Measurements from ENCODE around the gene CCL26. TPM values are rescaled to one million over a fixed set of nuclear protein-coding genes. Genes with fewer than 3 reads are reported as not detected.

The CCL26 gene
- polyA plus RNA-seq, 2 of the 4 experiments (the other 2 are of a cell fraction), result 2.5 to 11.6 TPM

DNA sequence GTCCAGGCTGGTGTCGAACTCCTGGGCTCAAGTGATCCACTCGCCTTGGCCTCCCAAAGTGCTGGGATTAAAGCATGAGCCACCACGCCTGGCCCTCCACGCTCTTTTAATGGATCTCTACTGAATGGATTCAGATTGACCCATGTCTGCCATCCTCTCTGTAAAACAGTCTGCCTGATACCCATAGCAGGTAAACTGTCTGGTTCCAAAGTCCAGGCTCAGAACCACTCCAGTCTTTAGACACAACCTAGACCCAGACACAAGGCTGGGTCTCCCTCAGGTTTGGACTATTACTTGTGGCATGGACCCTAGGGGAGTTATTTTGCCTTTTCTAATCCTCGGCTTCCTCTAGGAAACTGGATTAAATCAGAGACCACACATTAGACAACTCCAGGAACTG lies 52.4 kb downstream of the CCL26 start:
- no peak overlapping the region for H3K27ac ChIP-seq
- FAIRE-seq, result no peak
- no peak for TF ChIP-seq TFCP2L1 (CRISPR knock-in tag; IDR thresholded peaks at IDR 0.05)
- TF ChIP-seq NR3C1 (IDR thresholded peaks at IDR 0.05), result no peak
- no peak for TF ChIP-seq HOXB5 (CRISPR knock-in tag; IDR thresholded peaks at IDR 0.05)
- TF ChIP-seq FOSL2 (IDR thresholded peaks at IDR 0.05), result no peak
- TF ChIP-seq FOSL2 (CRISPR knock-in tag; IDR thresholded peaks at IDR 0.05), result no peak
- TF ChIP-seq, protein P1, sequence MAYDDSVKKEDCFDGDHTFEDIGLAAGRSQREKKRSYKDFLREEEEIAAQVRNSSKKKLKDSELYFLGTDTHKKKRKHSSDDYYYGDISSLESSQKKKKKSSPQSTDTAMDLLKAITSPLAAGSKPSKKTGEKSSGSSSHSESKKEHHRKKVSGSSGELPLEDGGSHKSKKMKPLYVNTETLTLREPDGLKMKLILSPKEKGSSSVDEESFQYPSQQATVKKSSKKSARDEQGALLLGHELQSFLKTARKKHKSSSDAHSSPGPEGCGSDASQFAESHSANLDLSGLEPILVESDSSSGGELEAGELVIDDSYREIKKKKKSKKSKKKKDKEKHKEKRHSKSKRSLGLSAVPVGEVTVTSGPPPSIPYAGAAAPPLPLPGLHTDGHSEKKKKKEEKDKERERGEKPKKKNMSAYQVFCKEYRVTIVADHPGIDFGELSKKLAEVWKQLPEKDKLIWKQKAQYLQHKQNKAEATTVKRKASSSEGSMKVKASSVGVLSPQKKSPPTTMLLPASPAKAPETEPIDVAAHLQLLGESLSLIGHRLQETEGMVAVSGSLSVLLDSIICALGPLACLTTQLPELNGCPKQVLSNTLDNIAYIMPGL (CRISPR knock-in tag; IDR thresholded peaks at IDR 0.05; ENCODE audit: borderline replicate concordance), result no peak
- TF ChIP-seq, protein P2, sequence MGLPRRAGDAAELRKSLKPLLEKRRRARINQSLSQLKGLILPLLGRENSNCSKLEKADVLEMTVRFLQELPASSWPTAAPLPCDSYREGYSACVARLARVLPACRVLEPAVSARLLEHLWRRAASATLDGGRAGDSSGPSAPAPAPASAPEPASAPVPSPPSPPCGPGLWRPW (IDR thresholded peaks at IDR 0.05), result no peak
- no peak for TF ChIP-seq CBX2 (IDR thresholded peaks at IDR 0.05; ENCODE audit: borderline replicate concordance, low read depth)
- TF ChIP-seq, protein P3, sequence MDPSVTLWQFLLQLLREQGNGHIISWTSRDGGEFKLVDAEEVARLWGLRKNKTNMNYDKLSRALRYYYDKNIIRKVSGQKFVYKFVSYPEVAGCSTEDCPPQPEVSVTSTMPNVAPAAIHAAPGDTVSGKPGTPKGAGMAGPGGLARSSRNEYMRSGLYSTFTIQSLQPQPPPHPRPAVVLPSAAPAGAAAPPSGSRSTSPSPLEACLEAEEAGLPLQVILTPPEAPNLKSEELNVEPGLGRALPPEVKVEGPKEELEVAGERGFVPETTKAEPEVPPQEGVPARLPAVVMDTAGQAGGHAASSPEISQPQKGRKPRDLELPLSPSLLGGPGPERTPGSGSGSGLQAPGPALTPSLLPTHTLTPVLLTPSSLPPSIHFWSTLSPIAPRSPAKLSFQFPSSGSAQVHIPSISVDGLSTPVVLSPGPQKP (IDR thresholded peaks at IDR 0.05; ENCODE audit: low read depth, low read length), result no peak
- H3K9me3 ChIP-seq, result no peaks in the 10 kb centered on the region
- no peak for DNase-seq (ENCODE audit: low read depth in 1 of 2, low spot score in 1 of 2)
- POLR2A ChIA-PET, result no interaction called here
- 97% methylated on average over 5 of the region's 5 CpGs for WGBS (ENCODE audit: missing lambda C conversion rate)
- no peak overlapping the region for H3K4me2 ChIP-seq
- peaks cover 17% of the 10 kb centered on the region for H3K4me1 ChIP-seq
- H3K4me3 ChIP-seq, result no peak overlapping the region
- CTCF ChIA-PET, result interaction anchor here (1.0 kb wide), 1 partner anchor 15 kb away, joined by 6 read pairs; no protein-coding TSS in a partner anchor
- no peak for ATAC-seq

Other genes starting within 250 kb of the CCL26 start
- gene HIP1, start 33.3 kb downstream of the CCL26 start, polyA plus RNA-seq (2011; rRNA removed), result 33.4 and 39.0 TPM in 2 replicates
- 17.3 to 19.6 TPM (median 19.0 TPM) in 3 replicates for gene HIP1, start 33.3 kb downstream of the CCL26 start, polyA plus RNA-seq (2017; fragmentation: RNase III; extraction: RNeasy Plus Mini Kit Qiagen cat#74134 plus additional on column Dnase treatment)
- gene CCL24, start 41.6 kb upstream of the CCL26 start, polyA plus RNA-seq (2011; rRNA removed), result 0.14 and 0.32 TPM in 2 replicates
- not detected in 3 replicates for gene CCL24, start 41.6 kb upstream of the CCL26 start, polyA plus RNA-seq (2017; fragmentation: RNase III; extraction: RNeasy Plus Mini Kit Qiagen cat#74134 plus additional on column Dnase treatment)
- 61.3 and 65.2 TPM in 2 replicates for gene RHBDD2, start 106.8 kb upstream of the CCL26 start, polyA plus RNA-seq (2011; rRNA removed)
- gene RHBDD2, start 106.8 kb upstream of the CCL26 start, polyA plus RNA-seq (2017; fragmentation: RNase III; extraction: RNeasy Plus Mini Kit Qiagen cat#74134 plus additional on column Dnase treatment), result 50.3 to 62.0 TPM (median 59.8 TPM) in 3 replicates
- gene POR, start 142.9 kb upstream of the CCL26 start, polyA plus RNA-seq (2011; rRNA removed), result 69.6 and 71.1 TPM in 2 replicates
- 81.3 to 109 TPM (median 103 TPM) in 3 replicates for gene POR, start 142.9 kb upstream of the CCL26 start, polyA plus RNA-seq (2017; fragmentation: RNase III; extraction: RNeasy Plus Mini Kit Qiagen cat#74134 plus additional on column Dnase treatment)
- gene TMEM120A, start 222.4 kb upstream of the CCL26 start, polyA plus RNA-seq (2011; rRNA removed), result 53.8 and 77.6 TPM in 2 replicates
- gene TMEM120A, start 222.4 kb upstream of the CCL26 start, polyA plus RNA-seq (2017; fragmentation: RNase III; extraction: RNeasy Plus Mini Kit Qiagen cat#74134 plus additional on column Dnase treatment), result 35.1 to 48.0 TPM (median 46.0 TPM) in 3 replicates